ENCODE measurements around the gene GBA2. TPM values are rescaled to one million over a fixed set of nuclear protein-coding genes. Genes with fewer than 3 reads are reported as not detected.

Gene GBA2
- 77.3 TPM for total RNA-seq

- Histone ChIP-seq H3K36me3 (peaks cover 0 to 43% of the 10 kb centered on the region in 2 donors), H3K4me1 (peaks cover 50% of the 10 kb centered on the region), H3K27me3 (no peaks in the 10 kb centered on the region), H3K9me3 (no peaks in the 10 kb centered on the region), H3K27ac (peak within 1 kb of the TSS; percentile 91), H3K4me3 (peak within 1 kb of the TSS; percentile 92 to 93)
- no peak for DNase-seq (ENCODE audit: extremely low spot score in 2 of 2)
- no peak for TF ChIP-seq CTCF (IDR thresholded peaks at IDR 0.05)
- TF ChIP-seq POLR2A (IDR thresholded peaks at IDR 0.05): peak in 1 of 2 donors; percentile 39
- peak; percentile 36 to 81 for TF ChIP-seq POLR2AphosphoS5 (IDR thresholded peaks at IDR 0.05; ENCODE audit: insufficient read depth in 1 of 2, low read depth in 1 of 2)
- intact Hi-C loops (cut with DNase I): no loop called here
Measured at GRCh38 chr9:35748858-35749514, at the start of gene GBA2, which contains the start of gene RGP1. Gene GBA2, minus strand, starts transcription at chr9:35749228. Its CDS starts 524 bp downstream, at chr9:35748704. Gene RGP1, plus strand, starts transcription at chr9:35749287. Its CDS starts 469 bp downstream, at chr9:35749756.

GRCh38 chr9:35797311-35798109, 48.5 kb upstream of the GBA2 start:
- H3K4me3 ChIP-seq: no peak overlapping the region
- peaks cover 0 to 10% of the 10 kb centered on the region in 2 donors for H3K36me3 ChIP-seq
- no peak overlapping the region for H3K27ac ChIP-seq
- no peaks in the 10 kb centered on the region for H3K9me3 ChIP-seq
- peaks cover 44% of the 10 kb centered on the region for H3K4me1 ChIP-seq
- TF ChIP-seq POLR2AphosphoS5 (IDR thresholded peaks at IDR 0.05; ENCODE audit: insufficient read depth in 1 of 2, low read depth in 1 of 2) (no peak), CTCF (IDR thresholded peaks at IDR 0.05) (no peak), POLR2A (IDR thresholded peaks at IDR 0.05) (no peak)
- no peaks in the 10 kb centered on the region for H3K27me3 ChIP-seq
- no peak for DNase-seq (ENCODE audit: extremely low spot score in 2 of 2)
- intact Hi-C loops (cut with DNase I): loop anchor here (5.0 kb wide), 1 partner anchor 50 kb away; no protein-coding TSS in a partner anchor

- Histone ChIP-seq H3K36me3 (peaks cover 0 to 5% of the 10 kb centered on the region in 2 donors), H3K4me1 (peaks cover 59% of the 10 kb centered on the region), H3K9me3 (no peaks in the 10 kb centered on the region), H3K27me3 (no peaks in the 10 kb centered on the region), H3K4me3 (no peak overlapping the region), H3K27ac (no peak overlapping the region)
- TF ChIP-seq POLR2AphosphoS5 (IDR thresholded peaks at IDR 0.05; ENCODE audit: insufficient read depth in 1 of 2, low read depth in 1 of 2) (no peak), CTCF (IDR thresholded peaks at IDR 0.05) (no peak), POLR2A (IDR thresholded peaks at IDR 0.05) (no peak)
- DNase-seq (ENCODE audit: extremely low spot score in 2 of 2): no peak
- intact Hi-C loops (cut with DNase I): loop anchor here (5.0 kb wide), 1 partner anchor 52 kb away; no protein-coding TSS in a partner anchor
Measured at GRCh38 chr9:35795695-35796094, 46.7 kb upstream of the GBA2 start.

- H3K9me3 ChIP-seq: no peaks in the 10 kb centered on the region
- H3K27ac ChIP-seq: peak overlapping the region; percentile 81
- intact Hi-C loops (cut with DNase I): loop anchor here (5.0 kb wide), 1 partner anchor 89 kb away; no protein-coding TSS in a partner anchor
- DNase-seq (ENCODE audit: extremely low spot score in 2 of 2): no peak
- peaks cover 62% of the 10 kb centered on the region for H3K4me1 ChIP-seq
- H3K4me3 ChIP-seq: peak overlapping the region; percentile 62 to 63
- H3K27me3 ChIP-seq: no peaks in the 10 kb centered on the region
- H3K36me3 ChIP-seq: no peaks in the 10 kb centered on the region
- TF ChIP-seq POLR2AphosphoS5 (IDR thresholded peaks at IDR 0.05; ENCODE audit: insufficient read depth in 1 of 2, low read depth in 1 of 2) (no peak), CTCF (IDR thresholded peaks at IDR 0.05) (no peak), POLR2A (IDR thresholded peaks at IDR 0.05) (no peak)
Measured at GRCh38 chr9:35793461-35793860, 44.4 kb upstream of the GBA2 start.
